ENCODE results near the gene MYO10.

Gene MYO10

DNA sequence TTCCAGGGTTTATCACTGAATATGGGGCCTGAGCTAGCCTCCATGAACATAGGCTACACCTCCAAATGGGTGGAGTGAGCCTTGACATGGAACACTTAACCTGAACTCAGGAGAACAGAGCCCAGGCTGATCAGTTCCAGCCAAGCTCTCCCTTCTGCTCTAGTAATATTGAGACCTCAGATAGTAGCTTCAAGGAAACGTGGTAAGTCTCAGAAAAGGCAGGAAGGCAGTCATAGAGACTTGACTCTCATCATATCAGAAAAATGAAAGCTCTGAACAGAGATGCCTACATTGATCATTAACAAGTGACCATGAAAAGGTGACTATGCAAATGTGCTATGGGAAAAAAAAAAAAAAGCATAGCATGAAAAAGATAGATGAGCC is 40.5 kb upstream of the MYO10 start:
- no peak for TF ChIP-seq CTCF (IDR thresholded peaks at IDR 0.05)
- no peak for DNase-seq (ENCODE audit: low spot score)
- no peak overlapping the region for H3K27ac ChIP-seq
- H3K4me3 ChIP-seq: no peak overlapping the region

DNA sequence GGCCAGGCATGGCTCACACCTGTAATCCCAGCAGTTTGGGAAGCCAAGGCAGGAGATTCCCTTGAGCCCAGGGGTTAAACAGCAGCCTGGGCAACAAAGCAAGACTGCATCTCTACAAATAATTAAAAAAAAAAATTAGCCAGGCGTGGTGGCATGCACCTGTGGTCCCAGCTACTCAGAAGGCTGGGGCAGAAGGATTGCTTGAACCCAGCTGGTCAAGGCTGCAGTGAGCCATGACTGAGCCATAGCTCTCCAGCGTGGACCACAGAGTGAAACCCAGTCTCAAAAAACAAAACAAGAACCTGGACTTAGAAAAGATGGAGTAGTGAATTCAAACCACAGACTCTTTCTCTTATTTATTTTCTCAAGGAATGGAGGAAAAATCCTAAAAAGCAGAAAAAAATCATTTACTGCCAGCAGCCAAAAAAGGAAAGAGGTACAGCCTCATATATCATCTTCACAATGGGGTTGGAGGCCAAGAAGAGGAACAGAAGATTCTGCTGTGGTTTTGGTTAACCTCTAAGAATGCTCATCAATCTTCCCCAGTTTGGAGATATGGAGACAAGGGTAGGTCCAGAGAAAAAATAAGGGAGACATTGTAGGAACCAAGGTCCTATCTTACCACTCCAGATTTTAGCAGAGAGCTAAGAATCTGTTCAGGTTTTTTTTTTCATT is 40.0 kb upstream of the MYO10 start:
- no peak overlapping the region for H3K4me3 ChIP-seq
- H3K27ac ChIP-seq: no peak overlapping the region
- DNase-seq (ENCODE audit: low spot score): no peak
- TF ChIP-seq CTCF (IDR thresholded peaks at IDR 0.05): no peak

DNA sequence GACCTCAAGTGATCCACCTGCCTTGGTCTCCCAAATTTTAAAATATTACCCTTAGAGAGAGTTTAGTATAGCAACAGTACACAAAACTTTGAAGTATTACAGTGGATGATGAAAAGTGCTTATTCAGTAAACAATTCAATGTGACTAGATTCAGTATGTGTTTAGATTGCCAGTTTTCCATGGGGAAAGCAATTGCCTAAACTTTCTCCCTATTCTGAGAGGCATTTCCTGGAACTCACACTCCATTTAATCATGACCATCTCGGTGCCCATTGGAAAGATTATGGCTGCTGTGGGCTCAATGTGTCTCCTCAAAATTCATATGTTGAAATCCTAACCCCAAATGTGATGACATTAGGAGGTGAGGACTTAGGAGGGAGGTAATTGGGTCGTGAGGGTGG is 38.9 kb upstream of the MYO10 start:
- no peak for TF ChIP-seq CTCF (IDR thresholded peaks at IDR 0.05)
- no peak overlapping the region for H3K4me3 ChIP-seq
- DNase-seq (ENCODE audit: low spot score): no peak
- H3K27ac ChIP-seq: no peak overlapping the region

DNA sequence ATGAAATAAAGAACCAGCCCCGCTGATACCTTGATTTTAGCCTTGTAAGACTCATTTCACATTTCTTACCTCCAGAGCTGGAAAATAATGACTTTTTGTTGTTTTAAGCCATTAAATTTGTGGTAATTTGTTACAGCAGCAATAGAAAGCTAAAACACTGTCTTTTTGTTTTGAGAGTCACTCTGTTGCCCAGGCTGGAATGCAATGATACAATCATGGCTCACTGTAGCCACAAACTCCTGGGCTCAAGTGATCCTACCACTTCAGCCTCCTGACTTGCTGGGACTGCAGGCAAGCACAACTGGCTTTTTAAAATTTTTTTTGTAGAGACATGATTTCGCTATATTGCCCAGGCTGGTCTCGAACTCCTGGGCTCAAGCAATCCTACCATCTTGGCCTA is 34.7 kb upstream of the MYO10 start:
- Histone ChIP-seq H3K4me3 (no peak overlapping the region), H3K27ac (no peak overlapping the region)
- DNase-seq (ENCODE audit: low spot score): no peak
- TF ChIP-seq CTCF (IDR thresholded peaks at IDR 0.05): no peak

DNA sequence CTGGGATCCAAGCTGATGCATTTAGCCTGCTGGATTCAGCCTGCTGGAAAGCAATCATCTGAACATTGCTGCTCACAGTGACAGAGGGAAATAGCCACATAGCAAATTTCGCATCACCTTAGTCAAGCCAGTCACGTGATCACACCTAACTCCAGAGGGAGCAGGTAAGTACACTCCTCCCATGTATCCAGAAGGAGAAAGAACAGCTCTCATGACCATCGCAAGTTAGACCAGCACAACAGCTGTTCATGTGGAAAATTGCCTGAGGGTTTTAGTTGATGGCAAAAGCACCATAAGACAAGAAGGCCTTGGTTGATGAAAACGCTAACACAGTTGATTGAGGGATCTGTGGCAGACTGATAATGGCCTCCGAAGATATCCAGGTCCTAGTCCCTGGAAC is 34.2 kb upstream of the MYO10 start:
- no peak overlapping the region for H3K27ac ChIP-seq
- no peak for DNase-seq (ENCODE audit: low spot score)
- TF ChIP-seq CTCF (IDR thresholded peaks at IDR 0.05): no peak
- H3K4me3 ChIP-seq: no peak overlapping the region

GRCh38 chr5:16965581-16965980 is 29.5 kb upstream of the MYO10 start:
- Histone ChIP-seq H3K4me3 (no peak overlapping the region), H3K27ac (no peak overlapping the region)
- DNase-seq (ENCODE audit: low spot score): no peak
- TF ChIP-seq CTCF (IDR thresholded peaks at IDR 0.05): no peak

DNA sequence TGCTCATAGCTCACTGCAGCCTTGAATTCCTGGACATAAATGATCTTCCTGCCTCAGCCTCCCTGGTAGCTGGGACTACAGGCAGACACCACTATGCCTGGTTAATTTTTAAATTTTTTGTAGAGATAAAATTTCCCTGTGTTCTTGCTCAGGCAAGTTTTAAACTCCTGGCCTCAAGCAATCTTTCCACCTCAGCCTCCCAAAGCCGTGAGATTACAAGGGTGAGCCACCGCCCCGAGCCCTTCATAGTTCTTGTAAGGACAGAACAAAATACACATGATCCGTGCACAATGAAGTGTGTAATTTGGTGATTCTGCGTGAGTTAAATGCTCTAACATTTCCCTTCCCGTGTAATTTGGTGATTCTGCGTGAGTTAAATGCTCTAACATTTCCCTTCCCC is 27.7 kb upstream of the MYO10 start:
- TF ChIP-seq CTCF (IDR thresholded peaks at IDR 0.05): no peak
- Histone ChIP-seq H3K4me3 (no peak overlapping the region), H3K27ac (no peak overlapping the region)
- DNase-seq (ENCODE audit: low spot score): no peak
